GM18511 (cell line): Measurements from ENCODE around the gene FGF11.
A peak's percentile ranks its signal among the peaks of the same experiment; 100 is the strongest.

ENCODE experiments used
- ATAC-seq: cut with Tn5 transposase; IDR thresholded peaks from one replicate; pipeline ENCODE4 v1.9.1; 2021; ENCODE audit warnings: mild to moderate bottlenecking, moderate library complexity; ENCODE audit not compliant: unreplicated experiment

FGF11 gene

DNA sequence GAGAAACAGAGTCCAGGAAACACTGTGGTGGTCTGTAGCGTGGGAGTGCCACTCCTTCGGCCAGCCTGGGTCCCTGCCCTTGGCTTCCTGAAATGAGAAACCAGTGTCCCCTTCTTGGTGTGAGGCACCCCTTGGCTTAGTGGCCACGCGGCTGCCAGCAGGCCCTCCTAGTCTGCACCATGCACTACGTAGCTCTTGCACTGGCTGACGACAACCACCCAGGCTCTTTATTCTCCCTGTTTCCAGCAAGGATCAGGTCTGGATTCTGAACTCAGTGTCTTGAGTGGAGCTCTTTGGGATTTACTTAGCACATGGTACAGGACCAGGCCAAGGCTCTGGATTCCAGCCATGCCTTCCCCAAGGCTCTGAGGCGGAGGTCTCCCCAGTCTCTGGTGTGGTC is 11.8 kb upstream of the FGF11 start:
- no peak for ATAC-seq

DNA sequence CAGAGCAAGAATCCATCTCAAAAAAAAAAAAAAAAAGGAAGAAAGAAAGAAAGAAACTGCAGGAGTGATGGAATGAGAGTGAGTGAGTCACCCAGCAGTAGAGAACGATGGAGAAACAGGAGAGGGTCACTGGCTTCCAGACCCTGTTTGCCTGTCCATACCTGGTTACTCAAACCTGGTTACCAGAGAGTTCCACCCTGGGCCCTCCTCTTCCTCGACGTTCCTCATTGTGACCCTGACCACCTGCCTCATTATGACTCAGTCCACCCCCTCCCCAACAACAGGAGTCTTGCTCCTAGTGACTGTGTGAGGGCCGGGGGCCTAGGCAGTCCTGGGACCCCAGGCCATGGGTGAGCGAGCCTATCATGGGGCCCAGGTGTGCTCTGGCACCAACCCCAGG is 10.8 kb upstream of the FGF11 start, which contains the start of gene SPEM3:
SPEM3 (plus strand) TSS at position 301 of the 400 bp plus-strand sequence; CDS start at position 347, 46 bp downstream.
- no peak for ATAC-seq

DNA sequence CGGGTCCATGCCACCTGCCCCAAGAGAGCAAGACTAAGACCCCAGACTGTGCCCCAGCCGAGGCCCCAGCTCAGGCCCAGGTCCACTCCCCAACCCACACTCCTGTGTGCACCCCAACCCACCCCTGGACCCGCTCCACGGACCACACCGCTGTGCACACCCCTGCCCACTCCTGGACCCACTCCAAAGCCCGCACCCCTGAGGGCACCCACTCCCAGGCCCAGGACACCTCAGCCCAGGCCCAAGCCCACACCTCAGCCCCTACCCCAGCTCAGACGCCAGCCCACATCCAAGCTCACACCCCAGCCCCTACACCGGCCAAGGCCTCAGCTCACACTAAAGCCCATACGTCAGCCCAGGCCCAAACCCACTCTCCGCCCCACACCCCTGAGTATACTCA is 9.6 kb upstream of the FGF11 start:
- no peak for ATAC-seq

DNA sequence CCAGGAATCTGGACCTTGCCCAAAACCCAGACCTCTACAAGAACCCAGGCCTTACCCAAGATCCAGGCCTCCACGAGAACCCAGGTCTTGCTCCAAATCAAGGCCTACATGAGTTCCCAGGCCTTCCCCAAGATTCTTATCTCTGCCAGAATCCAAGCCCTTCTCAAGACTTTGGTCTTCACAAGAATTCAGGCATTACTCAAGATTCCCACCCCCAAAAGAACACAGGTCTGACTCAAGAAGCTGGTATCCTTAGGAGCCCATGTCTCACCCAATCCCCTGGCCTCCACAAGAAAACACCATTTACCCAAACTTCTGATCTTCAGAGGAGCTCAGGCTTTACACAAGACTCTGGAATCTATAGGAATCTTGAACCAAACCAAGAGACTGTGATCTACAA is 8.1 kb upstream of the FGF11 start:
- no peak for ATAC-seq

DNA sequence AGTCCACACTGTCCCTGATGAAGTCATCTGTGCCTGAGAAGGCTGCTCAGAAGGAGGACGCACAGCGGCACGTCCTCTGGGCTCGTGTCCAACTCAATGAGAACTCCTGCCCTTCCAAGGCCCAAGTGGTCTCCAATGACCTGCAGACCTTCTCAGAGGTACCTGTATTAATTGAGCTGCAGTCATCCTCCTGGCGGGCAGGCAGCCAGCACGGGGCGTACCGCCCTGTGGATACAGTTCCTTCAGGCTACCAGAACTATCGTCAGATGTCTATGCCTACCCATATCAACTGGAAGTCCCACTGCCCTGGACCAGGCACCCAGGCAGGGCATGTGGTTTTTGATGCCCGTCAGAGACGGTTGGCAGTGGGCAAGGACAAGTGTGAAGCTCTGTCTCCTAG is 7.0 kb upstream of the FGF11 start:
- ATAC-seq: no peak

DNA sequence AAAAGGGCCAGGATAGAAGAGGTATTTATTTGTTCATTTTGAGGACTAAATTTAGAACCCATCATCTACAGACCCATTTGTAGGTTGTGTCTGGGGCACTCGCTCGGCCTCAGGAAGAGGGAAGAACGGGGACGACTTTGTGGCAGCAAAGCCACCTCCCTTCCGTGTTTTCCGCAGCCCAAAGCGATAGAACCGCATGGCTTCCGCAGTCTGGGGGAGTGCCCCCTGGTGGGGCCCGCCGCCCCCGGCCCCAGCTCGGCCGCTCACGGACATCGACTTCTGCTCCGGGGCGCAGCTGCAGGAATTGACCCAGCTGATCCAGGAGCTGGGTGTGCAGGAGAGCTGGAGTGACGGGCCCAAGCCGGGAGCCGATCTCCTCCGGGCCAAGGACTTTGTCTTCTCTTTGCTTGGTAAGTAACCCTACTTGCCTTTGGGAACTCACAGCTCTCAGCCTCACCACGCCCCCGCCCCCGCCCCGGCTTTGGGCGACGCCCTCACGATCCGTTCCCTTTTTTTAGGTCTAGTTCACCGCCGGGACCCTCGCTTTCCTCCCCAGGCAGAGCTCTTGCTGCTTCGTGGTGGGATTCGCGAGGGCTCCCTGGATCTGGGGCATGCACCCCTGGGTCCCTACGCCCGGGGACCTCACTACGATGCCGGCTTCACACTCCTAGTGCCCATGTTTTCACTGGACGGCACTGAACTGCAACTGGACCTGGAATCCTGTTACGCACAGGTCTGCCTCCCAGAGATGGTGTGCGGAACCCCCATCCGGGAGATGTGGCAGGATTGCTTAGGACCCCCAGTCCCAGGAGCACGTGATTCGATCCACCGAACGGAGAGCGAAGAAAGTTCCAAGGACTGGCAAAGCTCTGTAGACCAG is 3.4 kb upstream of the FGF11 start:
- peak; percentile 27 for ATAC-seq

DNA sequence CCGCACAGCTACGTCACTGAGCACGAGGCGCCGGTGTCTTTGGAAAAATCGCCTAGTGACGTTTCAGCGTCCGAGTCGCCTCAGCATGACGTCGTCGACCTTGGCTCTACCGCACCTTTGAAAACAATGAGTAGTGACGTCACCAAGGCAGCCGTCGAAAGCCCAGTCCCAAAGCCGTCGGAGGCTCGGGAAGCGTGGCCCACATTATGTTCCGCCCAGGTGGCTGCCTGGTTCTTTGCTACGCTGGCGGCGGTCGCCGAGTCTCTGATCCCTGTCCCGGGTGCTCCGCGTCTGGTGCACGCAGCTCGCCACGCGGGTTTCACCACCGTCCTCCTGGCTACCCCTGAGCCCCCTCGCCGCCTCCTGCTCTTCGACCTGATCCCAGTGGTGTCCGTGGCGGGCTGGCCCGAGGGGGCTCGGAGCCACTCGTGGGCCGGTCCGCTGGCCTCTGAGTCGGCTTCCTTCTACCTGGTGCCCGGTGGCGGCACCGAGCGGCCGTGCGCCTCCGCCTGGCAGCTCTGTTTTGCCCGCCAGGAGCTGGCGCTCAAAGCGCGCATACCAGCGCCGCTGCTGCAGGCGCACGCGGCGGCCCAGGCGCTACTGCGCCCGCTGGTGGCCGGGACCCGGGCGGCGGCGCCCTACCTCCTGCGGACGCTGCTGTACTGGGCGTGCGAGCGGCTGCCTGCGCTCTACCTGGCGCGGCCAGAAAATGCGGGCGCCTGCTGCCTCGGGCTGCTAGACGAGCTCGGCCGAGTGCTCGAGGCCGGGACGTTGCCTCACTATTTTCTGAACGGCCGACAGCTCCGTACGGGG is 2.5 kb upstream of the FGF11 start:
- ATAC-seq: no peak

DNA sequence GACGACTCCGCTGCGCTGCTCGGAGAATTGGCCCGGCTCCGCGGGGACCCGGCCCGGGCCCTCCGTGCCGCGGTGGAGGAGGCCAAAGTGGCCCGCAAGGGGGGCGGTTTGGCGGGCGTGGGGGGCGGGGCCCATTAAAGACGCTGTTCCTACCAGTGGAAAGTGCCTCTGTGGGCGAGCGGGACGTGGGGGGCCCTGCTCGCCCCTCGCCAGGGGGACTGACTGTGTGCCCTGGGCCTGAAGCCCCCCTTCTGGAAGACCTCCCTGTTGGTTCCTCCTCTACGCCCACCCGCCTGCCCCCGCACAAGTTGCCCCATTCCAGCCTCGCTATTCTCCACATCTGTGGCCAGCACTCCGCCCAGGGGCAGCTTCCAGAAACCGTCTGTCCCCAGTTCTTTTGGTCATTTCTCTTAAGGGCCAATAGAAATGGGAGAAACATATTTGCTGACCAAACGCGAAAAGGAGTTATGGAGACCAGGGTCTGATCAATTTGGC is 1.9 kb upstream of the FGF11 start:
- no peak for ATAC-seq

DNA sequence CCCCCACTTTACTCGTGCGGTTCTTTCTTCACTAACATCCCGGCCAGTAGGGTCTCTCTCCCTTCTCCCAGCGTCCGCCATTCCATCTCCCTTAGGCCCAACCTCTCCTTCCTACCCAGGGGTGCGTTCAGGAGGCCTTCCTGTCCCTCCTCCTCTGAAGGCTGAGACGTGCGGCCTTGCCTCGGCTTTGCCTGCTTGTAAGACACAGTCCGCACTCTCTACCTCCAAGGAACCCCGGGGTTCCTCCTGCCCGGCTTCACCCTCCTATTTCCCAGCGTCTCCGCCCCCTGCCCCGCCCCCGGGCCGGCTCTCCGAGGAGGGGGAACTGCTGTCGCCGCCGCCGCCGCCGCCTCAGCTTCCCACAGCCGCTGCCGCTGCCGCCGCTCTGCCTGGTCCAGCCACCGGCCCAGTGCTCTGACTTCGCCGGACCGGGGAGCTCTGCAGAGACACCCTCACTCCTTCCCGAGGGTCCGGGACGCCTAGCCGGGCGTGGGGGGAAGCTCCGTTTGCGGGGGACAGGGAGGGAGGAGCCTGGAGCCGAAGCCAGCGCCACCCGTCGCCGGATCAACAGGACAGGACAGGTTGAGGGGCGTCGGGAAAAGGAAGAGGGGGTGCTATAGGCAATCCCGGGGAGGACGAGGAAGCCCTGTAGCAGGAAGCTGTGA is 1.2 kb upstream of the FGF11 start:
- ATAC-seq: no peak

DNA sequence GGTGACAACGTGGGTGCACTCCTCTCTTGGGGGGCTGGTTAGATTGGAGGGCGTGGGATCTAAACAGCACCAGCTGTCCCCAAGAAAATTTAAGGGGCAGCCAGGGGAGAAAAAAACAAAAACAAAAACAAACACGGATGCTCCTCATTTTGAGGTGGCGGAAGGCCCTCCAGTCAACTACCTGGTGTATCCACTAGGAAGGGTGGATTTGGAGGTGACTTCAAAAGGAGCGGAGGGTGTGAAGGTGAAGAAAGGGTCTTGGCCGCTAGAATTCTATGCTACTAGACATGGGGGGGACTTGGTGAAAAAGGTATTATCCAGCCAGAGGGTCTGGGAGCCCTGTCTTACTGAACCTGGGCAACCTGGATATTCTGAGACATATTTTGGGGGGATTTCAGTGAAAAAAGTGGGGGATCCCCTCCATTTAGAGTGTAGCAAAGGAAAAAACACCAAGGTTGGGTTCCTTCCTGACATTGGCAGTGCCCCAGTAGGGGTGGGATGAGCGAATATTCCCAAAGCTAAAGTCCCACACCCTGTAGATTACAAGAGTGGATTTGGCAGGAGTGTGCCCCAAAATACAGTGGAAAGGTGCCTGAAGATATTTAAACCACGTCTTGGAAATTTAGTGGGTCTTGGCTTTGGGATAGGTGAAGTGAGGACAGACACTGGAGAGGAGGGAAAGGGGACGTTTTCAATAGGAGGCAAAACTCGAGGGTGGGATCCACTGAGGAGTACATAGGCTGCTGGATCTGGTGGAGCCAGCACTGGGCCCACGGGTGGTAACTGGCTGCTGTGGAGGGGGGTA is 454 bp upstream of the FGF11 start:
- no peak for ATAC-seq

DNA sequence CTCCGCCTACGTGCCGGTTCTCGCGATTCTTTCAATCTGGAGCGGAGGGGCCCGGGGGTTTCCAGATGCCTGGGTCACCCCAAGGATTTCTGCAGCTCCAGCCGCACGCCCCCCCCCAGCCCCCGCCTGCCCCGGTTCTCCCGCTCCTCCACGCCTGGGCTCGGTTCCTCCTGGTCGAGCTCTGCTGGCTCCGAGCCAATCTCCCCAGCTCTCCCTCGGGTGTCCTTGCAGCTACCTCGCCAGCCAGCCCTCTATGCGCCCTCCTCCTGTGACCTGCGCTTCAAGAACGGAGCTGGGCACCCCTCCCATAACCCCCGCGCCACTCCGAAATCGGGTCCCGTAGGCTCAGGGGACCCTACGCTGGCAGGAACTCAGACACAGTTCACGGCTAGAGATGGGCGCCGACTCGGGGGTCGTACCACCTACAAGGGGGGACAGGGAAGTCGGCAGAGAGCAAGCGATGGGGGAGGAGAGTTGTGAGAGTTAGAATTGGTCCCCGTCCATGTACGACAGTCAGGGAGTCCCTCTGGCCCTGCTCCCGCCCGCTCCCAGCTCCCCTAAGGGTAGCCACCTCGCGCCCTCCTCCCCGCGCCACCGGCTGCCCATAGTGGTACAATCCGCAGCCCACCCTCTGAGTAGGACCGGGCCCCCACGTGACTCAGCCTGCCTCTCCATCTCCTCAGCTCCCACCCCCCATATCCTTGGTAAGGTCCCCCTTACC is 961 bp downstream of the FGF11 start:
- no peak for ATAC-seq

DNA sequence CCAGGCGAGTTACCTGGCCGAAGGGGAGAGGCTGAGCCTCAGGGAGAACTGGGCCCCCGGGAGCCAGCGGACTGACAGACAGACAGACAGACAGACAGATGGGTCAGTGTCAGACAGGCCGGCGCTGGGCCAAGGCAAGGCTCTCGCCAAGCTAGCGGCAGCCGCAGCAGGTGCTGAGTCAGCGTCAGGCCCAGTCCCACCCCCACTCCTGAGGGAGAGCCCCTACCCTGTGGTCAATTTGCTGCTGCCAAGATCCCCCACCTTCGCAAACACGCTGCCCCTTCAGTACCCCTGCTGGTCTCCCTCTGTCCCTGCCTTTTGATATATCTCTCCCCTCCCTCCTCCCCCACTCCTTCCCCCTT is 1.5 kb downstream of the FGF11 start:
- no peak for ATAC-seq

DNA sequence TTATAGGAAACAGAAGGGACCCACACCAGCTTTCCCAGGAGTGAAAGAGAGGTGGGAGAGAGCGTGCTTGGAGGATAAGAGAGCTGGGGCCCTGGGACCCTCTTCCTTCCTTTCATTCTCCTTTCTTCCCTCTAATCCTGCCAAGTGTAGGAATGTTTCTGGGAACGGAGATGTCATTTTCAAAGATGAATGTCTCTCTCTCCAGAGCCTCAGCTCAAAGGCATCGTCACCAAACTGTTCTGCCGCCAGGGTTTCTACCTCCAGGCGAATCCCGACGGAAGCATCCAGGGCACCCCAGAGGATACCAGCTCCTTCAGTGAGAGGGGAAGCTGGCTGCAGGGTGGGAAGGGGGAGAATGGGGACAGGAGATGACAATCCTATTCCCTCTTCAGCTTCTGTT is 2.0 kb downstream of the FGF11 start:
- no peak for ATAC-seq

DNA sequence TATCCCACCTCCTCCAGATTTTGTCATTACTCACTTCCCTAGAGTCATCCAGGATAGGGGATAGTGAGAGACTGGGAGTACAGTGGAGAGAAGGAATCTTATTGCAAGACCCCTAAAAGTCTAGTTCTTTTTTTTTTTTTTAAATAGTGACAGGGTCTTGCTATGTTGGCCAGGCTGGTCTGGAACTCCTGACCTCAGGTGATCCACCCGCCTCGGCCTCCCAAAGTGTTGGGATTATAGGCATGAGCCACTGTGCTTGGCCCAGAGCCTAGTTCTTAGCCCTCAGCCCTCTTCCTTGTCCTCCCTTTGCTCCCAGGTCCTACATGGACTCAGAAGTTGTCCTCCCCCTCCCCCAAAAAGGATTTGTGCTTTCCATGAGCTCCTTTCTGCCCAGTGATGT is 2.8 kb downstream of the FGF11 start:
- ATAC-seq: no peak

DNA sequence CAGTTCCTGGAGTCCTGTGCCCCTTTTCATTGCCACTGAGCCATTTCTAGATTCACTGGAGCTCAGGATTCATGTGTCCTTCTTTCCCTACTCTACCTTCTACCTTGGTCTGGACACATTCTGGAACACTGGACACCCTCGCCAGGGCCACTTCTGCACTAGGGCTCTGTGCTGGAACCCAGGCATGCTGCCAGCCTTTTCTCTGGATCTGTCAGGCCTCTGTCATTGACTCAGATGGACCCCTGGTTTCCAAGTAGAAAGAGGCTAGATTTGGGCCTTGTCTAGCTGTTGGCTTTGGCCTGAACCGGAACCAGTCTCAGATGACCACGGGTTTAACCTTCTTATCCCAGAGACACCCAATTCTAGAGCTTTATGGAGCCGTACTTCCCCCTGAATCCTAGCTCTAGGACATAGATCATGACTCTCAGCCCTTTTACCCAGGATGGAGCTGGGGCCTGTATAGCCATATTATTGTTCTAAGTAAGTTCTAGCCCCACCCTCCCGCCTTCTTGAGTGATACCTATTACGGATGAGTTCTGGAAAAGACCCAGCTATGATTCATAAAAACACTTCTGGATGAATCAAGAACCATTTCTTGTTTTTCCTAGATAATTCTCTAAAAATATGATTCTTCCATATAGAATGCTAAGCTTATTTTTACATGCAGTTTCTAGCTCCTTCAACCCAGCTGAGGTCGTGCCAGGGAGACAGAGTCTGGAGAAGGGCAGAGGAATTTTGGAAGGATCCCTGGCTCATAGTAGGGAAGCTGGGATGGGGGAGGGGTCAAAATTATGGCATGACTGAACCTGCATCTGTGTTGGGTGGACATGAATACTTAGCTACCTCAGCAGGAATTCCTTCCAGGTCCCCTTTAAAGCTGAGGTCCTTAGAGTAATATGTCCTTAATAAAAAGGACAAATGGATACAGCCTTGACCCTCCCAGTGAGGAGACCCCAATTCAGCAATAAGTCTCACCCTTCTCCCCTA is 4.5 kb downstream of the FGF11 start:
- ATAC-seq: no peak

DNA sequence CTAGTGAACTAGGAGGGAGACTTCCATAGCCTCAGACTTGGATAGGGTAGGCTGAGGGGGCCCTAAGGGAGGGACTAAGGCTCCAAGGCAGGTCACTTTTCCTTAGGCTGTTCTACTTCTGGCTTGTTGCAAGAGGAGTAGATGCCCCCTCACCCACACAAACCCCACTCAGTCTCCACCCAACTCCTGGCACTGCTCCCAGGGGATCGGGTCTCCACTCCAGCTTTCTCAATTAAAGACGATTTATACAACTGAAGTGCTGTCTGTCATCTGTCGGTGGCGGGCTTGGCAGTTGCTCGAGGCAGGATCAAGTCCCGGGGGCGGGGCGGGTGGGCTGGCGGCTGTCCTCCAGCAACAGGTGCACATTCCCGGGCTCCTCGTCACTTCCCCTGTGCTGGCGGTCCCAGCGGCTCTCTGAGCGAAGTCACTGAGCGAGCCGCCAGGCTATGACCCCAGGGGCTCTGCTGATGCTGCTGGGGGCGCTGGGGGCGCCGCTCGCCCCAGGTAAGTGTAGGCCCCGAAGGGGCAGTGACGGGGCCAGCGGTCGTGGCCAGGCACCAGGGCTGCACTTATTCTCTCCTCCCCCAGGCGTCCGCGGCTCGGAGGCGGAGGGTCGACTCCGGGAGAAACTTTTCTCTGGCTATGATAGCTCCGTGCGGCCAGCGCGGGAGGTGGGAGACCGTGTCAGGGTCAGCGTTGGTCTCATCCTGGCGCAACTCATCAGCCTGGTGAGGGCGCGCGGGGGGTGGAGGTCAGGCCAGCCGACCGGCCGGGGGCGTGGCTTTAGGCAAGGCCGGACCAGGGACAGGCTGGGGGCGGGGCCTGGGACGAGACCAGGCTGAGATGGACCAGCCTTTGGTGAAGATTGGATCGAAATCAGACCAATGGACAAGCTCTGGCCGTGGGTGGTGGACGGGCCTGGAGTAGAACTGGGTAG is 5.6 kb downstream of the FGF11 start, which contains the start of gene CHRNB1:
CHRNB1 (plus strand) TSS at position 380 of the 937 bp plus-strand sequence; CDS start at position 447, 67 bp downstream.
- ATAC-seq: peak; percentile 64

DNA sequence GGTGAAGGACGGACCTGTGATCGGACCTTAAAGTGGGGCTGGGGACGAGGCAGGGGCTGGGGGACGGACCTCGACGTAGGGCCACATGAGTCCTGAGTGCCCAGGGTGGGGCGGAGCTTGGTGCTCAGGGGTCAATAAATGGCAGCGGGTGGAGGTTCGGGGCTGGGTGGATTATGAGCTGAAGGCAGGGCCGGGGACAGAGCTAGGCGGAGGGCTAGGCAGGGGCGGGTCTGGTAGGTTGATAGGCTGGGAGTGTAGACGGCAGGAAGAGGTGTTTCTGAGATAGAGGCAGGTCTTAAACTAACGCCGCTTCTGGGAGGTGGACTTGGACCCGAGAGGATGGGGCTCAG is 6.3 kb downstream of the FGF11 start:
- ATAC-seq: peak; percentile 31

DNA sequence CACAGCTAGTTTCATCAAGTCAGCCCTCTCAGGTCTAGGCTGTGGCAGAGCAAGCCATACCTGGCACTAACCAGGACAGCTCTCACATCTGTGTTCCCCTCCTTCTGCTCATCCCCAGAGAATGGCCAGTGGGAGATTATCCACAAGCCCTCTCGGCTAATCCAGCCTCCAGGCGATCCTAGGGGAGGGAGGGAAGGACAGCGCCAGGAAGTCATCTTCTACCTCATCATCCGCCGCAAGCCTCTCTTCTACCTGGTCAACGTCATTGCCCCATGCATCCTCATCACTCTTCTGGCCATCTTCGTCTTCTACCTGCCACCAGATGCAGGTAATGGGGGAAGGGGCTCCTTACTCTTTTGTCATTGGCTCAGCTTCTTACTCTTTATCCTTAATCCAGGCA is 9.1 kb downstream of the FGF11 start:
- ATAC-seq: no peak
